GM12801 (cell line): ENCODE measurements around the gene SH3BP5.

Experiments used
- CTCF ChIP-seq: IDR thresholded peaks from one replicate; pipeline ENCODE4 v1.5.1; 2011; ENCODE audit warnings: control low read depth; ENCODE audit not compliant: insufficient read length; ENCODE audit errors: extremely low read depth

SH3BP5 gene

GRCh38 chr3:15309662-15310335 is 22.6 kb downstream of the SH3BP5 start:
- no peak for TF ChIP-seq CTCF

GRCh38 chr3:15307580-15307979 is 24.8 kb downstream of the SH3BP5 start:
- no peak for TF ChIP-seq CTCF

GRCh38 chr3:15306979-15307359 is 25.4 kb downstream of the SH3BP5 start:
- TF ChIP-seq CTCF, result no peak

- TF ChIP-seq CTCF, result no peak
These were observed 27.0 kb downstream of the SH3BP5 start for GRCh38 chr3:15305359-15305844.

GRCh38 chr3:15303728-15304127 is 28.7 kb downstream of the SH3BP5 start:
- no peak for TF ChIP-seq CTCF

- no peak for TF ChIP-seq CTCF
These were observed 29.2 kb downstream of the SH3BP5 start for GRCh38 chr3:15303216-15303615.

GRCh38 chr3:15301761-15302160 is 30.6 kb downstream of the SH3BP5 start:
- no peak for TF ChIP-seq CTCF
